D721Med (cell line): Measurements from ENCODE around the gene PLEKHA6.

Experiments
- DNase-seq: peaks from one replicate; pipeline ENCODE4 v3.0.0; 2011; ENCODE audit warnings: low spot score; ENCODE audit not compliant: insufficient read length
- FAIRE-seq: peaks from 2 replicates; lab custom pipeline; 2011; peaks lifted over from hg19 to GRCh38; lab: Jason Lieb, UNC
- TF ChIP-seq, protein P1 (sequence below): IDR thresholded peaks from 2 replicates; pipeline ENCODE4 v1.5.1; 2012; ENCODE audit warnings: mild to moderate bottlenecking, control low read depth; ENCODE audit not compliant: insufficient read depth; ENCODE audit errors: missing control alignments

Gene PLEKHA6

DNA sequence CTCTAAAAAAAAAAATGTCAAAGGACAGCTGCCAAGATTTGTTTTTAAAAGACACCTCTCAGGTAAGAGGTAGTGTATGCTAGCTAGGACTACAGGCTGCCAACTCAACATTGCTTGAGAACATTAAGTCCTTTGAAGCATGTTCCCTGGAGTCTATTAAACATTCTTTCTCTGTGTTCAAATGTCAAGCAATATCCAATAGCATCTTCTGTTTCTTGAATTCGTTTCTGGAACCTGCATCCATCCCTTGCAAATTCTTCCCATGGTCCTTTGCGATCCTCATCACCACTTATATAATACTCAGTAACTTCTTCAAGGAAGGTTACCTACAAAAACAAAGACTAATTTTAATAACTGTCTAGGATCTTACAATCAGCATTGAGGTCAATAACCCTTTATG lies 46.3 kb upstream of the PLEKHA6 start:
- DNase-seq (no peak), FAIRE-seq (peak; percentile 56)
- TF ChIP-seq, protein P1, sequence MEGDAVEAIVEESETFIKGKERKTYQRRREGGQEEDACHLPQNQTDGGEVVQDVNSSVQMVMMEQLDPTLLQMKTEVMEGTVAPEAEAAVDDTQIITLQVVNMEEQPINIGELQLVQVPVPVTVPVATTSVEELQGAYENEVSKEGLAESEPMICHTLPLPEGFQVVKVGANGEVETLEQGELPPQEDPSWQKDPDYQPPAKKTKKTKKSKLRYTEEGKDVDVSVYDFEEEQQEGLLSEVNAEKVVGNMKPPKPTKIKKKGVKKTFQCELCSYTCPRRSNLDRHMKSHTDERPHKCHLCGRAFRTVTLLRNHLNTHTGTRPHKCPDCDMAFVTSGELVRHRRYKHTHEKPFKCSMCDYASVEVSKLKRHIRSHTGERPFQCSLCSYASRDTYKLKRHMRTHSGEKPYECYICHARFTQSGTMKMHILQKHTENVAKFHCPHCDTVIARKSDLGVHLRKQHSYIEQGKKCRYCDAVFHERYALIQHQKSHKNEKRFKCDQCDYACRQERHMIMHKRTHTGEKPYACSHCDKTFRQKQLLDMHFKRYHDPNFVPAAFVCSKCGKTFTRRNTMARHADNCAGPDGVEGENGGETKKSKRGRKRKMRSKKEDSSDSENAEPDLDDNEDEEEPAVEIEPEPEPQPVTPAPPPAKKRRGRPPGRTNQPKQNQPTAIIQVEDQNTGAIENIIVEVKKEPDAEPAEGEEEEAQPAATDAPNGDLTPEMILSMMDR, result no peak

DNA sequence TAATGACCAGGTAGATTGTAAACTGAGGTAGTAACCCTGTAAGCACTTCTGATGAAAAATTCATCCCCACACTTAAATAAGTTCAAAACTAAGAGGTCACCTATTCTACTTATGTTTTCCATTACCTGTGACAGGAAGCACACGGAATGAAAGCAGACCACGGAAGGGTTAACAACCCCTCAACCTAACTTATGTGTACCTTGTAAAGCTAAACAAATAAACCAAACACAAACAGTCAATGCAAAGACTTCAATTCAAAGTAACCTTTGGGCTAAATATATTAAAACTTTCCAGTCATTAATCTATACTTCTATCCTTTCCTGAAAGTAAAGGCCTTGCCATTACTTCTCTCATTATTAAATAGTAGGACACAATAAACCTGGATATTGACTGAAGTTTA lies 44.9 kb upstream of the PLEKHA6 start:
- TF ChIP-seq, protein P1, result no peak
- DNase-seq (no peak), FAIRE-seq (peak; percentile 83)

DNA sequence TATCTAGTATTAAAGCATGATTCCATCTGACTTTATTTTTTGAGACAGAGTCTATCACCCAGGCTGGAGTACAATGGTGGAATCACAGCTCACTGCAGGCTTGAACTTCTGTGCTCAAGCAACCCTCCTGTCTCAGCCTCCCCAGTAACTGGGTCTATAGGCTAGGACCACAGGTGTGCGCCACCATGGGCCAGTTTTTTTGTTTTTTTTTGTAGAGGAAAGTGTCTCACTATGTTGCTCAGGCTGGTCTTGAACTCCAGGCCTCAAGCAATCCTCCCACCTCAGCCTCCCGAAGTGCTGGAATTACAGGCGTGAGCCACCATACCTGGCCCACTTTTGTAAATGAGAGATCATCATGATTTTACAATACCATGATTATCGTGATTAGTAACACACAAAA lies 42.7 kb upstream of the PLEKHA6 start:
- no peak for FAIRE-seq
- DNase-seq, result no peak
- TF ChIP-seq, protein P1, result no peak

DNA sequence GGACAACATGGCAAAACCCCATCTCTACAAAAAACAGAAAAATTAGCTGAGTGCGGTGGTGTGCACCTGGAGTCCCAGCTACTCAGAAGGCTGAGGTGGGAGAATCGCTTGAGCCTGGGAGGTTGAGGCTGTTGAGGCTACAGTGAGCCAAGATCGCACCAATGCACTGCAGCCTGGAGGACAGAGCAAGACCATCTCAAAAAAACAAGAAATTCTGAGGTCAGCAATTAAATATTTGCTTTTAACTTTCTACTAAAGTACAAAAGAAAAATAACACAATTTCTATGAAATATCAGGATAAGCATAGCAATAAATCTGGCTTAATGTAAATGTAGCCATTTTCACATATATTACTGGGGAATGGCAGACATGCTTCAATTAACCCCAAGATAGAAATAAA lies 42.0 kb upstream of the PLEKHA6 start:
- TF ChIP-seq, protein P1, result no peak
- no peak for DNase-seq
- FAIRE-seq, result no peak

DNA sequence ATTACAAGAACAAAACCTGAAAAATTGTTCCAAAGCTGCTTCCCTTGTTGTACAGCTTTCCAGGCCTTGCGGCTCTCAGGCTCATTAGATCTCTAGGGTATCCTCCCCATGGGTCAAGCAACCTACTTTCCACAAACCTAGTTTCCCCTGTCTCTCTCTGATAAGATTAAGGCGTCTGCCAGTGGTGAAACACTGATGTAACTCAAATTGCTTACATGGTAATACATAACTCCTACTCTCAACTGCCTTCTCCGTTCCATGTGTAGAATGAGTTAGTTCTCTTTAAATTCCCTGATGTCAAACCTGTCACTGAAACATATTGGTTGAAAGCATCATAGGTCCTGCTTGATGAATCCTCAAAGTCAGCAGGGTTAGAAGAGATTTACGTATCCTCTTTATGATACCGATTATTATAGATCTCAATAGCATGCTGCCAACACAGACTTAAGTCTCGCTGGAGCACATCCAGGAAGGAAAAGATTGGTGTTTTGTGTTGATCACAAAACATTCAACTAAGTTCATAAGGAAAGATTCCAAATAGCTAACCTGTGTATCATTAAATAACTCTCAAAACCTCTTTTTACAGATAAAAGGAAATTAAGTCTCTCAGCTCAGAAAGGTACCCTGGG lies 41.3 kb upstream of the PLEKHA6 start:
- TF ChIP-seq, protein P1, result no peak
- DNase-seq (no peak), FAIRE-seq (peak; percentile 29)

DNA sequence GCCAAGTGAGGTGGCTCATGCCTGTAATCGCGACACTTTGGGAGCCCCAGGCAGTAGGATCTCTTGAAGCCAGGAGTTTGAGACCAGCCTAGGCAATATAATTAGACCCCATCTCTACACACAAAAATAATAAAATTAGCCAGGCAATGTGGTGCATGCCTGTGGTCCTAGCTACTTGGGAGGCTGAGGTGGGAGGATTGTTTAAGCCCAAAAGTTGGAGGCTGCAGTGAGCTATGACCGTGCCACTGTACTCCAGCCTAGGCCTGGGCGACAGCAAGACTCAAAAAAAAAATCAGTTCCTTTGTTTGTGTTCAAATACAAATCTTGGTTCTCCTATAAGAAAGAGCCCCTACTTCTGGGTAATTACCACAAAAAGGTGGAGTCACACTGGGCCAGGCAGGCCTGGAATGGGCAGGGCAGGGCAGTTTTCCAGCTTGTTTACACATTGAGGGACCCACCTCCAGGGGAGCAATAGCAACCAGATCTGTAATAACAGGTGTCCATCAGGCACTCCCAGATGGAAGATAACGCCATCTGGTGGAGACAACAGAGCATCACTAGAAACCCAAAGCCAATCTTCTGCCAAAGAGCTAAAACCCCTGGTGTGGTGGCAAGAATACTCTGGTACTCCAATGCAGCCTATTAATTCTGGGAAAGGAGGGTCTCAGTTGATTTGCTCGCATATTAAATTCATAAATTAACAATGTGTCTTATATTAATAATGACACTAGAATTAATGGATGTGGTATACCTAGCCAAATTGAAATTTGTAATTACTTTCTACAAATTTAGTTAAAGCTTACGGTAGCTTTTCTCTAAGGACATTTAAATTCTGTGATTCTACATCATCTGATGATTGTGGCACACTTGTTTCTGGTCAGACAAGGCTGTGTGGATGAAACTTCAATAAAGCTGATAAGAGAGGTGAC lies 38.7 kb upstream of the PLEKHA6 start:
- FAIRE-seq (peak; percentile 78), DNase-seq (peak; percentile 62)
- TF ChIP-seq, protein P1, result peak; percentile 91
